ENCODE results near the gene SMG6. TPM values are rescaled to one million over a fixed set of nuclear protein-coding genes. Genes with fewer than 3 reads are reported as not detected.

SMG6 gene
- total RNA-seq, 1 experiment from 2014 or later: 33.8 TPM

GRCh38 chr17:2057175-2057759, 246.3 kb downstream of the SMG6 start:
- TF ChIP-seq CTCF (IDR thresholded peaks at IDR 0.05; ENCODE audit: insufficient read depth in 1 of 2, low read depth in 1 of 2, low read length in 1 of 2, severe bottlenecking in 1 of 2, unreplicated experiment in 1 of 2): no peak
- Mint-ChIP-seq H3K4me3 (ENCODE audit: unreplicated experiment) (no peak overlapping the region), H3K9me3 (ENCODE audit: unreplicated experiment) (no peaks in the 10 kb centered on the region), H3K36me3 (ENCODE audit: insufficient read depth, unreplicated experiment) (peaks cover 16% of the 10 kb centered on the region), H3K27ac (ENCODE audit: unreplicated experiment) (no peak overlapping the region), H3K27me3 (ENCODE audit: insufficient read depth, unreplicated experiment) (peaks cover 2% of the 10 kb centered on the region), H3K4me1 (ENCODE audit: low read depth, unreplicated experiment) (no peaks in the 10 kb centered on the region)
- BruUV-seq (replicated peaks): no TSS peak
- Histone ChIP-seq H3K36me3 (ENCODE audit: control insufficient read depth, insufficient read depth, low read length) (no peaks in the 10 kb centered on the region), H3K9me3 (no peaks in the 10 kb centered on the region), H3K4me3 (ENCODE audit: low read depth, low read length) (no peak overlapping the region), H3K4me1 (peaks cover 5% of the 10 kb centered on the region; the same call in 1 of the 2 replicates), H3K27me3 (replicated peaks; ENCODE audit: control insufficient read depth, insufficient read depth, low read length) (no peaks in the 10 kb centered on the region)
- ChIA-PET CTCF (no interaction called here), POLR2A (interaction anchor here (0.6 kb wide), 1 partner anchor 55 kb away, joined by 4 read pairs; no protein-coding TSS in a partner anchor)
- DNase-seq: no peak
- intact Hi-C loops (cut with micrococcal nuclease; ENCODE audit: unreplicated experiment): loop anchor here (10.0 kb wide), 1 partner anchor 228 kb away; no protein-coding TSS in a partner anchor

- POLR2A ChIA-PET: no interaction called here
- intact Hi-C loops (cut with micrococcal nuclease; ENCODE audit: unreplicated experiment): loop anchor here (10.0 kb wide), 1 partner anchor 228 kb away; no protein-coding TSS in a partner anchor
- H3K9me3 Mint-ChIP-seq (ENCODE audit: unreplicated experiment): no peaks in the 10 kb centered on the region
- no peak overlapping the region for H3K27ac Mint-ChIP-seq (ENCODE audit: unreplicated experiment)
- no peak overlapping the region for H3K4me3 Mint-ChIP-seq (ENCODE audit: unreplicated experiment)
- peaks cover 9% of the 10 kb centered on the region for H3K27me3 Mint-ChIP-seq (ENCODE audit: insufficient read depth, unreplicated experiment)
- no peak overlapping the region for H3K4me3 ChIP-seq (ENCODE audit: low read depth, low read length)
- H3K4me1 Mint-ChIP-seq (ENCODE audit: low read depth, unreplicated experiment): no peaks in the 10 kb centered on the region
- no peak for DNase-seq
- H3K9me3 ChIP-seq: no peaks in the 10 kb centered on the region
- BruUV-seq (replicated peaks): no TSS peak
- peaks cover 5% of the 10 kb centered on the region for H3K4me1 ChIP-seq
- CTCF ChIA-PET: interaction anchor here (0.6 to 3.7 kb wide), 3 partner anchors 62 to 204 kb away, joined by 4 to 57 read pairs (median 4); no protein-coding TSS in a partner anchor
- peaks cover 16% of the 10 kb centered on the region for H3K36me3 Mint-ChIP-seq (ENCODE audit: insufficient read depth, unreplicated experiment)
- H3K27me3 ChIP-seq (replicated peaks; ENCODE audit: control insufficient read depth, insufficient read depth, low read length): no peaks in the 10 kb centered on the region
- TF ChIP-seq CTCF (IDR thresholded peaks at IDR 0.05; ENCODE audit: insufficient read depth in 1 of 2, low read depth in 1 of 2, low read length in 1 of 2, severe bottlenecking in 1 of 2, unreplicated experiment in 1 of 2): no peak
- no peaks in the 10 kb centered on the region for H3K36me3 ChIP-seq (ENCODE audit: control insufficient read depth, insufficient read depth, low read length)
These were observed 247.1 kb downstream of the SMG6 start for GRCh38 chr17:2056206-2057174.
